ENCODE results near the gene PCAT7. TPM values are rescaled to one million over a fixed set of nuclear protein-coding genes. Genes with fewer than 3 reads are reported as not detected.

PCAT7 gene
- total RNA-seq, 4 donors from 2014 or later, result not detected

DNA sequence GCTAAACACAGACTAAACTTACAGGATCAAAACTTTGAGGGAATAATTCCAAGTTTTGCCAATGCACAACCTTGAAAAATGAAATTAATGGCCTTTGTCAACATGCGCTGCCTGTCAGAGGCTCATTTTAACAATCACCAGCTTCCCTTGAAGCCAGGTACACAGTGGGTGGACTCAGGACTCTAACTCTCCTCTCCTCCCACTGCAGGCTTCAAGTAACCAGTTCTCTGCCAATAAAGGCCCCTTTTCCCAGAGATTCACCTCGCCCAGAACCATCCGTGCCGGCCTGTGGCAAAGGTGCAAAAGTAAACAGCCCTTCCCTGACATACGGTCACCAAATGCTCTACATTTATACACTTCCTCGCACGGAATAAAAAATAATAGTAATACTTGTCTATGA, 57.2 kb downstream of the PCAT7 start:
- Histone ChIP-seq H3K27me3 (no peaks in the 10 kb centered on the region), H3K27ac (no peak overlapping the region), H3K4me1 (no peaks in the 10 kb centered on the region), H3K4me3 (replicated peaks in 1 of 3) (no peak overlapping the region), H3K9me3 (no peaks in the 10 kb centered on the region), H3K36me3 (no peaks in the 10 kb centered on the region)
- no peak for TF ChIP-seq CTCF (IDR thresholded peaks at IDR 0.05)
- no peak for TF ChIP-seq POLR2A (IDR thresholded peaks at IDR 0.05)
- intact Hi-C loops (cut with DNase I), result no loop called here
- no peak for DNase-seq
- WGBS, 2 donors, result 89 to 90% methylated on average over 7 of the region's 7 CpGs

DNA sequence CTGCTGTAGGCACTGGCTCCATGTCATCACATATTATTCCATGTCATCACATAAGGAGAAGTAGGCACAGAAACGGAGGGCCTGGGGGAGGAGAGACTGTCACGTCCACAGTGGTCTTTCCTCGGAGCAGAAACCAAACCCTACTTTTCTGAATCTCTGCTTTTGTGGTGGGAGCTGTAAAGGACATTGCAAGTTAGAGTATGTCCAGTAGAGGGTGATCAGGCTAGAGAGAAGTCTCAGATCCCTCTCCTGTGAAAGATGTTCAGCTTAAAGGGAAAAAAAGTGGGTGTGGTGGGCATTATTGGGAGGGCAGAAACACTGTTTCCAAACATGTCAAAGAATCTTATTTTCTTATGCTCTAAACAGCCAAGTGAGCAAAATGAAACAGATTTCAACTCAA, 58.1 kb downstream of the PCAT7 start:
- no peak overlapping the region for H3K4me3 ChIP-seq (replicated peaks in 1 of 3)
- H3K4me1 ChIP-seq, result no peaks in the 10 kb centered on the region
- H3K36me3 ChIP-seq, result no peaks in the 10 kb centered on the region
- H3K27me3 ChIP-seq, result no peaks in the 10 kb centered on the region
- intact Hi-C loops (cut with DNase I), result no loop called here
- DNase-seq, result no peak
- H3K9me3 ChIP-seq, result no peaks in the 10 kb centered on the region
- WGBS, 2 donors, result 86 to 94% methylated on average over 3 of the region's 3 CpGs
- TF ChIP-seq CTCF (IDR thresholded peaks at IDR 0.05) (no peak), POLR2A (IDR thresholded peaks at IDR 0.05) (no peak)
- no peak overlapping the region for H3K27ac ChIP-seq

- intact Hi-C loops (cut with DNase I), result loop anchor here (5.0 kb wide), 1 partner anchor 72 kb away; no protein-coding TSS in a partner anchor
- DNase-seq, result no peak
- Histone ChIP-seq H3K9me3 (no peaks in the 10 kb centered on the region), H3K4me1 (no peaks in the 10 kb centered on the region), H3K27ac (no peak overlapping the region), H3K4me3 (replicated peaks in 1 of 3) (no peak overlapping the region), H3K27me3 (no peaks in the 10 kb centered on the region), H3K36me3 (no peaks in the 10 kb centered on the region)
- TF ChIP-seq CTCF (IDR thresholded peaks at IDR 0.05) (no peak), POLR2A (IDR thresholded peaks at IDR 0.05) (no peak)
- 81 to 90% methylated on average over 4 of the region's 4 CpGs for WGBS, 2 donors
Measured at GRCh38 chr9:94619026-94619425, 64.1 kb downstream of the PCAT7 start.

Small RNA genes lying within 50 kb of the gene (small RNA-seq; reads per million reads assigned to genes)
- not detected for gene RNU6-669P

Other genes with a start within 250 kb of the PCAT7 start
- gene NUTM2F, start 226.4 kb upstream of the PCAT7 start, total RNA-seq, result not detected
- gene FBP2, start 38.7 kb downstream of the PCAT7 start, total RNA-seq, result not detected
- gene FBP1, start 84.4 kb downstream of the PCAT7 start, total RNA-seq, result 10 to 100 TPM; 20.3 to 31.8 (median 23.1) TPM
- 100 to 1,000 TPM; 126 to 216 (median 136) TPM for gene AOPEP, start 171.6 kb downstream of the PCAT7 start, total RNA-seq

All from thyroid gland (tissue), 4 donors.